ENCODE data around the gene XPR1.

DNA sequence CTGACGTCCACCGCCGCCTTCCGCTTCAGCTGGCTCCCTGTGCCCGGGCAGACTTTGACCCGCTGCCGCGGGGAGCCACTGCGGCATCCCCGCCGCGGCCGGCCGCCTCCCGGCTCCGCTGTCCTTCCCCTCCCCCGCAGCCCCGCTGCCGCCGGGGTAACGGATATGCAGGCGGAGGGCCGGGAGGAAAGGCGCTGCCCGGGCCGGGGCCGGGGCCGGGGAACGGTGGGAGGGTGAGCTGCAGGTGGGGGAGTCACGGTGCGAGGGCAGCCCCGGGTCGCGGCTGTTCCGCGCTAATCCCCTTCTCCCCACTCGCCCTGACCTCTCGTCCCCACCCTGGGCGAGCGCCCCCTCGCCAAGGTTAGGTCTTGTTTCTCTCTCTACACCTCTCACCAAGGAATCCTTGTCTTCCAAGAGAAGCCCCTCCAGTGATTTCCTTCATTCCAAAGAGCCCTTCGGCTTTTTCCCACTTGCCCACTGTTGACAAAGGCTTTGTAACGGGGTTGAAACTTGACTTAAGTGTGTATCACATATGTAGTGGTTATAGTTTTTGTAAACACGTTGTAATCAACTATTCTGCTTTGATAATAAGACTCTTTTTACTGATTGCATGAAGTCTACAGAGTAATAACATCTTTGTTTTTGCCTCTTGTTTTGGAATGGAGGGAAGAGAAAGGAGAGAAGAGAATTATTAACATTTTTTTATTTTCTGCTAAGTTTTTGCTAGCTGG, 669 bp downstream of the XPR1 start:
- peak; percentile 45 for TF ChIP-seq CTCF (IDR thresholded peaks at IDR 0.05; ENCODE audit: insufficient read depth, low read length, poor library complexity, severe bottlenecking)
- no peak for TF ChIP-seq EZH2phosphoT487 (conservative IDR thresholded peaks at IDR 0.05; ENCODE audit: low read length)
